SH-SY5Y (cell line): ENCODE data around the gene CTNNAL1.

ENCODE experiments used
- GATA2 ChIP-seq: IDR thresholded peaks from 2 replicates; pipeline ENCODE4 v1.6.1; 2011; ENCODE audit warnings: mild to moderate bottlenecking, low read depth, low read length
- GATA3 ChIP-seq: IDR thresholded peaks from 2 replicates; pipeline ENCODE4 v1.6.1; 2011; ENCODE audit warnings: low read depth, mild to moderate bottlenecking, low read length, moderate library complexity

GRCh38 chr9:108921200-108921599, 92.1 kb downstream of the CTNNAL1 start:
- no peak for TF ChIP-seq GATA2
- TF ChIP-seq GATA3: no peak
